Measurements from ENCODE around the gene HLA-A. TPM values are rescaled to one million over a fixed set of nuclear protein-coding genes. Genes with fewer than 3 reads are reported as not detected.
"Not testable (repeated sequence)": the region's sequence is repeated elsewhere in the genome, so short reads cannot be mapped to it uniquely, and the experiment has no call there.

HLA-A gene
- total and polyA plus RNA-seq, 2 experiments from 2014 or later, result 339 to 349 TPM

GRCh38 chr6:29958046-29958445 is 15.7 kb downstream of the HLA-A start:
- no peak overlapping the region for H3K4me2 ChIP-seq
- no peaks in the 10 kb centered on the region for H4K20me1 ChIP-seq (ENCODE audit: insufficient read depth, poor library complexity, severe bottlenecking)
- no peak for DNase-seq (ENCODE audit: low spot score)
- no peak overlapping the region for H2AFZ ChIP-seq
- 94% methylated on average over 1 of the region's 1 CpG for WGBS (ENCODE audit: low lambda C conversion rate, missing lambda C conversion rate)
- H3K9me3 ChIP-seq (ENCODE audit: low read depth), result no peaks in the 10 kb centered on the region
- no peaks in the 10 kb centered on the region for H3K27me3 ChIP-seq
- H3K27ac ChIP-seq, result no peak overlapping the region
- TF ChIP-seq EZH2phosphoT487 (IDR thresholded peaks at IDR 0.05; ENCODE audit: low read depth, severe bottlenecking, unreplicated experiment) (no peak), EZH2 (IDR thresholded peaks at IDR 0.05; ENCODE audit: borderline replicate concordance) (no peak), CTCF (IDR thresholded peaks at IDR 0.05; ENCODE audit: poor library complexity) (no peak)
- H3K4me3 ChIP-seq, result no peak overlapping the region
- no peaks in the 10 kb centered on the region for H3K9me2 ChIP-seq (replicated peaks; ENCODE audit: insufficient read depth)
- no peaks in the 10 kb centered on the region for H3K36me3 ChIP-seq (replicated peaks; ENCODE audit: insufficient read depth, low read depth)
- no peaks in the 10 kb centered on the region for H3K79me2 ChIP-seq
- H3K4me1 ChIP-seq (ENCODE audit: insufficient read depth), result no peaks in the 10 kb centered on the region

- no peak overlapping the region for H2AFZ ChIP-seq
- H3K9me3 ChIP-seq (ENCODE audit: low read depth), result no peaks in the 10 kb centered on the region
- TF ChIP-seq EZH2phosphoT487 (IDR thresholded peaks at IDR 0.05; ENCODE audit: low read depth, severe bottlenecking, unreplicated experiment), result no peak
- no peak for TF ChIP-seq CTCF (IDR thresholded peaks at IDR 0.05; ENCODE audit: poor library complexity)
- no peak for TF ChIP-seq EZH2 (IDR thresholded peaks at IDR 0.05; ENCODE audit: borderline replicate concordance)
- H3K79me2 ChIP-seq, result no peaks in the 10 kb centered on the region
- no peak overlapping the region for H3K4me2 ChIP-seq
- H3K36me3 ChIP-seq (replicated peaks; ENCODE audit: insufficient read depth, low read depth), result no peaks in the 10 kb centered on the region
- no peak overlapping the region for H3K4me3 ChIP-seq
- H3K27me3 ChIP-seq, result no peaks in the 10 kb centered on the region
- no peaks in the 10 kb centered on the region for H3K4me1 ChIP-seq (ENCODE audit: insufficient read depth)
- H4K20me1 ChIP-seq (ENCODE audit: insufficient read depth, poor library complexity, severe bottlenecking), result no peaks in the 10 kb centered on the region
- 87% methylated on average over 2 of the region's 2 CpGs for WGBS (ENCODE audit: low lambda C conversion rate, missing lambda C conversion rate)
- no peak overlapping the region for H3K27ac ChIP-seq
- no peaks in the 10 kb centered on the region for H3K9me2 ChIP-seq (replicated peaks; ENCODE audit: insufficient read depth)
- no peak for DNase-seq (ENCODE audit: low spot score)
These were observed 16.6 kb downstream of the HLA-A start for GRCh38 chr6:29958921-29959320.

- H3K4me1 ChIP-seq (ENCODE audit: insufficient read depth), result peaks cover 3% of the 10 kb centered on the region
- TF ChIP-seq CTCF (IDR thresholded peaks at IDR 0.05; ENCODE audit: poor library complexity), result no peak
- no peak for TF ChIP-seq EZH2 (IDR thresholded peaks at IDR 0.05; ENCODE audit: borderline replicate concordance)
- no peak for TF ChIP-seq EZH2phosphoT487 (IDR thresholded peaks at IDR 0.05; ENCODE audit: low read depth, severe bottlenecking, unreplicated experiment)
- no peak overlapping the region for H3K4me3 ChIP-seq
- H3K79me2 ChIP-seq, result no peaks in the 10 kb centered on the region
- H2AFZ ChIP-seq, result no peak overlapping the region
- no peaks in the 10 kb centered on the region for H4K20me1 ChIP-seq (ENCODE audit: insufficient read depth, poor library complexity, severe bottlenecking)
- no peak overlapping the region for H3K4me2 ChIP-seq
- H3K27ac ChIP-seq, result no peak overlapping the region
- H3K9me2 ChIP-seq (replicated peaks; ENCODE audit: insufficient read depth), result no peaks in the 10 kb centered on the region
- no peaks in the 10 kb centered on the region for H3K36me3 ChIP-seq (replicated peaks; ENCODE audit: insufficient read depth, low read depth)
- no peak for DNase-seq (ENCODE audit: low spot score)
- no peaks in the 10 kb centered on the region for H3K27me3 ChIP-seq
- H3K9me3 ChIP-seq (ENCODE audit: low read depth), result no peaks in the 10 kb centered on the region
These were observed 17.1 kb downstream of the HLA-A start for GRCh38 chr6:29959467-29959866.

DNA sequence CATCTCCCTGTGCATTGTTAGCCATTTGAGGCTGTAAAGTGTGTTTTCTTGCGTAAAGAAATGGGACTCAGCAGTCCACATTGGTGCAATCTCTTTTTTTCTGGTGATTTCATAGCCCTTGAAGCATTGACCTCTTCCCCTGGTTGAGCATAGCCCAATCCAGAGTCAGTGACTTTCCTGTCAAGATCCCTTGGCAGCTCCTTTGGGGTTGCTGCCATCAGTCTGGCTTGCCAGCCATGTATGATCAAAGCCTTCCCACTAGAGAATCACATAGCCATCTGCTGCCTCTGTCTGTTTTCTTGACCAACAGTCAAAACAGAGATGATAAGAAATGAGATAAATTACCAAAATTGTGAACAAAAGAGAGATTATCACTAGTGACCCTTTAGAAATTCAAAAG is 19.6 kb downstream of the HLA-A start:
- 96% methylated on average over 1 of the region's 1 CpG for whole genome bisulfite sequencing (ENCODE audit: low lambda C conversion rate, missing lambda C conversion rate)
- H3K27me3 ChIP-seq, result no peaks in the 10 kb centered on the region
- no peak overlapping the region for H2AFZ ChIP-seq
- no peak overlapping the region for H3K4me3 ChIP-seq
- no peak overlapping the region for H3K4me2 ChIP-seq
- H3K79me2 ChIP-seq, result no peaks in the 10 kb centered on the region
- no peaks in the 10 kb centered on the region for H3K36me3 ChIP-seq (replicated peaks; ENCODE audit: insufficient read depth, low read depth)
- H3K9me3 ChIP-seq (ENCODE audit: low read depth), result no peaks in the 10 kb centered on the region
- peaks cover 26% of the 10 kb centered on the region for H3K4me1 ChIP-seq (ENCODE audit: insufficient read depth)
- H3K9me2 ChIP-seq (replicated peaks; ENCODE audit: insufficient read depth), result no peaks in the 10 kb centered on the region
- no peak for DNase-seq (ENCODE audit: low spot score)
- no peak overlapping the region for H3K27ac ChIP-seq
- TF ChIP-seq EZH2phosphoT487 (IDR thresholded peaks at IDR 0.05; ENCODE audit: low read depth, severe bottlenecking, unreplicated experiment) (no peak), EZH2 (IDR thresholded peaks at IDR 0.05; ENCODE audit: borderline replicate concordance) (no peak), CTCF (IDR thresholded peaks at IDR 0.05; ENCODE audit: poor library complexity) (no peak)
- no peaks in the 10 kb centered on the region for H4K20me1 ChIP-seq (ENCODE audit: insufficient read depth, poor library complexity, severe bottlenecking)

- H3K27me3 ChIP-seq; H2AFZ ChIP-seq; DNase-seq (ENCODE audit: low spot score); H3K36me3 ChIP-seq (replicated peaks; ENCODE audit: insufficient read depth, low read depth); H3K4me2 ChIP-seq; H3K9me3 ChIP-seq (ENCODE audit: low read depth); H3K9me2 ChIP-seq (replicated peaks; ENCODE audit: insufficient read depth); H3K4me3 ChIP-seq; H3K79me2 ChIP-seq; H4K20me1 ChIP-seq (ENCODE audit: insufficient read depth, poor library complexity, severe bottlenecking); H3K27ac ChIP-seq: not testable (repeated sequence)
- H3K4me1 ChIP-seq (ENCODE audit: insufficient read depth), result peaks cover 26% of the 10 kb centered on the region
- 100% methylated on average over 2 of the region's 2 CpGs for WGBS (ENCODE audit: low lambda C conversion rate, missing lambda C conversion rate)
These were observed 21.4 kb downstream of the HLA-A start for GRCh38 chr6:29963697-29964096.
